GM18498 (cell line): ENCODE results near the gene SLC8A1.

Experiments
- ATAC-seq: cut with Tn5 transposase; IDR thresholded peaks from one replicate; pipeline ENCODE4 v1.9.1; 2021; ENCODE audit warnings: mild to moderate bottlenecking, moderate library complexity; ENCODE audit not compliant: unreplicated experiment

Gene SLC8A1

DNA sequence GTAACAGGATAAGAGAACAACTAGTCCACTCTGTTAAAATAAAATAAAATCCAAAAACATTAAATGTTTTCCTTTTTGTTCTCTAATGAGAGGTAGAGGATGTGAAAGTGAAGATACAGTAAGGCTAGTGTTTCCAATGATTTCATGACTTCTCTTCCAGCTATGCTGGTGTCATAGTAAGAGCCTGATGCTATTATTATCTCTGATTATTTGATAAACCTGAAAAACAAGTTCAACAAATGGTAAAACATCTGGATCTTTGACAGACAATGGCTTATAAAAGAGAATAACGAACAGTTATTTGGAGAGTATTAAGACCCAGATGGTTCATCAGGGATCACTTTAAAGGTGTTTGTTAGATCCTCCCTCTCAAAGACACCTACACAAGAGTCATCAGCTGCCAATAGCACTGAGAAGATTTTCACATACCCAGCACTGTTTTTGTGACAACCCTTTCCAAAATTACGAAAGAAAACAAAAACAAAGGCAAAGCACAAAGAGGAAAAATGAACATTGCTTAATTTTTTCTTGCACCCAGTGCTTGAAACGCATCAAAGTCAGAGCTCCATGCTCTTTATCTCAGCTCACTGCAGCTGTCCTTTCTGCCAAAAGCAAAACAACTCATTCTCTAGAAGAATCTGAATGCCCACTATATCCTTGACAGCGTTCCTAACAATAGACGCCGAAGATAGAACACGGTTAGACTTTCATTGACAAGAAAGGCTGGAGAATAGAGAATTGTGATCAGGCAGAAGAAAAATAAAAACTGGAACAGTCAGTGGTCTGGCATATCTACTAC lies 168.6 kb downstream of the SLC8A1 start:
- ATAC-seq, result no peak

DNA sequence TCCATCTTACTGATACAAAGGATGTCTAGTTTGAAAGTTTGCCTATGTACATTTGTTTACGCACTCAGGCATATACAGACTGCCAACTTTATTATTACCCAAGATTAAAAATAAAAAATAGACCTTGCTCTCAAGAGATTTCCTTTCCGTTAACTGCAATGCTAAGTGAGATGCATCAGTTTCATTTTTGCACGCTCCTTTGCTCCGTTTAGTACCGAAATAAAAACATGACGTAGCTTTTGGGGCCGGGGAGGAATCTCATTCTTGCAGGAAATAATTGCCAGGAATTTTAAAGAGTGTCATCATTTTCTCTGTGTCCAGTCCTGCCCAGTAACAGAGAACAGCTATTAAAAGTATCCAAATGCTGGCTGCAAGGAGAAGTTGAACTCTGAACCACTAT lies 169.5 kb downstream of the SLC8A1 start:
- no peak for ATAC-seq

DNA sequence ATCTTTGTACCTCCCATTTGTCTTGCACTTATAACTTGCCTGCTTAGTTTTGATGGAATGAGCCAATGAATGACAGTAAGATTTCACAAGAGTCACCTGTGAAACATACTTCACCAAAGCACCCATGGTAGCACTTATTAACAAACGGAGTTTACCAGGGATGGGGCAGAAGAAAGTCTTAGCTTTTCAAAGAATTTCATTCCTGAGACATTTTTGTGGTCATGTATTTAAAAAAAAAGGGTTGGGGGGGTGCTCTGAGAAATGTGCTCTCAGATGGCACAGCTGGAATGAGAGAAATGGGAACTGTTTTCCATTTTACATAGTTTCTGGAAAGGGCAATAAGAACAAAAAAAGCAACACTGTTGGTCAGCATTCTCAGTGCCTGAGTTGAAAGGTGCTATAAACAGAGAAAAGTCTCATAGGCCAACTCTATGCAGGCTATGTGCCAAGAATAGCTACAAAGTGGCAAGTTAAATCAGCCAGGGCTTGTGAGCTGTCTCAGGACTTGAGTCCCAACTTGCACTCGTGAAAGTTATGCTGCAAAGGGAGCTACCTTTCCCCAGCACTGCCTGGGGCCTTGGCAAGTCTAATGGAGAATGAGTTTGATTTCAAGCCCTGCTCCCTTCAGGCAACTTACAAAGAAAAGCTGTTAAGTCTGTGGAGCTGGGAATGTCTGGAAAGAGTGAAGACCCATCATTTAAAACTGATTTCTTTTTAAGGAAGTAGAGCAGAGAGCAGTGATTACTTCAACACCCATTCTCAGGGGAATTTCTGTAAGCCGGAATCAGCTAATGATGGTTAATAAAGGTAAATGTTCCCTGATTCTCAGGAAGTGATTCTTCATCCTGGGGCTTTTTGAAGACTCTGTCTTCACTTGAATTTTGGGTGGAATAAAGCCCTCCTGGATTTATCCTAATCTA lies 170.6 kb downstream of the SLC8A1 start:
- ATAC-seq, result peak; percentile 68

DNA sequence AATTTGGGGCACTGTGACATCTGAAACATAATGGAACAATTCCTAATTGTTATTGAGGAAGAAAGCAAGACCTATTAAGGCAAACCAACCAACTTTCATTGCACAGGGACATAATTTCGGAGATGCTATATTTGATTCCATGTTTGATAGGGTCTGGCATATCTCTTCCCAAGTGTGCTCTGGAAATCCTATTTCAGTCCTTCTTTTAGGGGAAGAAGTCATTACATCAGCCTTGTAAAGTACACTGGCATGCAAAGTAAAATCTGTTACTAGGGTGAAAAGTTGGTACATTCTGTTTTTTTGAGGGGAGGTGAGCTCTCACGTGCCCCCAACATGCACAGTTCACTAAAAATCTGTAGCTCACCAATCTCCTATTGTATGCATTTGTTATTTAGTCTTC lies 172.4 kb downstream of the SLC8A1 start:
- ATAC-seq, result no peak

DNA sequence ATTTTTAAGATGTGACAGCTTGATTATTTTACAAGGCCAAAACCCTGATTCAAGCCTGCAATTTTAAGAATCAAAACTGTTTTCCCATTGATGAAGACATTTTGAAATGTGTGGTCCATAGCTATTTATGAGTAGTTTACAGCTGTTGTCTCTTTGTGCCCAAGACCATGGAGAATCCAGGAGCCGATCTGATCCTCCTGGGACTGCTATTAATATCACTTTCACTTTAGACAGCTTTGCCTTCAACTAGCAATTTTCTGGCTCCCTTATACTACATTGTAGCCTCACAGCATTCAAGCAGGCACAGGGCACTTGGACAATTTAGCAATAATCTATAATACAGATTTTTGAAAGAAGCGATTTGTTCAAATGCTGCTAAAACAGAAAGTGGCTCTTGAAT lies 172.9 kb downstream of the SLC8A1 start:
- no peak for ATAC-seq

DNA sequence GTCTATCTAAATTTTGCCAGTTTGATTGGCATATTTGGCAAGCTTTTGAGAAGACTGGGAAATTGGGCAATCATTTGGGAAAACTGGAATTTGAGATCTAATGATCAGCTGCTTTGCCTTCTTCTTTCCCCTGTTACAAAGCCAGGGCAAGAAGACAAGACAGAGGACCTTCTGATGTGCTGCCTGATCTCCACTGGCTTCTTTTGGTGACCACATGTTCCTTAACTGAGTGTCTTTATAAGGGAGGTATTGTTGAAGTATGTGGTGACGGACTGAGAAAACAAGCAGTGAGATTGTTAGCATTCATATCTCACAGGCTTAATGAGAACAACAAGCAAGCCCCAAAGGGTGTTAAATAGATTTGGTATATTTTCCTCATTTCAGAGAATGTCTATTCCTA lies 175.8 kb downstream of the SLC8A1 start:
- no peak for ATAC-seq

DNA sequence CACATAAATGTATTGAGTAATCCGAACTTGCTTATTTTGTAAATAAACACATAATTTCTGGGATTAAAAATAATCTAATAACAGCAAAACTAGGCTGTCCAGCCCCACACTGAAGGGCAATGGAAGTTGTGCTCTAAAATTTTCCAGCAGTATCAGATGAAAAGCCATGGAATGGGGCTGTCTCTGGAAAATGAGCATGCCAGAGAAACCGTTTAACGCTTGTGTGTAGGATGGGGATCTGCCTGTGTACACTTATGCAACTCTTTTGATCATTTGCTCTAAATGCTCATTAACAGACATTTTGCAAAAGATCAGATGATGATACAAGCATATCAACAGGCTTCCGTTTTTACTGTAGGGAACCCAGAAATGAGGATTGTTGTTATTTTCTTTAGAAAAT lies 177.6 kb downstream of the SLC8A1 start:
- no peak for ATAC-seq

DNA sequence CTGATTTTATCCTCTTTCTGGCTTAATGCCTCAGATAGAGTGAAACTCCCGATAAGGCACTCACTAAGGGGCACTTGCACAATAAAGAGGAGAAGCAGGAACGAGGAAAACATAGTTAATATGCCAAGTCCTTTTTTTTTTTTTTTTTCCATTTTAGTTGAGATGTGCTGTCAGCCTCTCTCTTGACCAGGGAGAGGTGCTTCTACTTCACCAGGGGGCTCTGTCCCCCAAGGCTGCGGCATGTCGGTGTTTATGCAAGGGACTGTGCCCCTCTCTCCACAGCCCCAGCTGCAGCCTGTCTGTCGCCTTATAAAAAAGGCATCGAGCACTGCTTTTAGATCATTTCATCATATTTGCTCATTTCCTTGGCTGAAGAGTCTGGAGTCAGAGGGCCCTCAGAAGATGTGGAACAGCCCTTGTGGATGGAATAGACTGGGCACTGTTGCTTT lies 178.1 kb downstream of the SLC8A1 start:
- ATAC-seq, result no peak

DNA sequence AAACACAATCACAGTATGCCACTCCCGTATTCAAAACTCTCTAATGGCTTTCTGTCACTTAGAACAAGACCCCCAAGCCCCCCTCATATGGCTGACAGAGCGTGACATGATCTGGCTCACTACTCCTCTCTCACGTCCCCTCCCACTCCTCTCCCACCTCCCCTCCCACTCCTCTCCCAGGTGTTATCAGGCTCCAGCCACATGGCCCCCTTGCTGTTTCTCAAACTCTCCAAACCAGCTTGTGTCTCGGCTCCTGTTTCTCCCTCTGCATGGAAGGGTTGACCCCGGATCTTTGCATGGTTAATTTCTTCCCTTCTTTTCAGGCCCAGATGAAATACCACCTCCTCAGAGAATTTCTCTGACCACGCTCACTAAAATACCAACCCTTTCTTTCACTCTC lies 180.8 kb downstream of the SLC8A1 start:
- ATAC-seq, result no peak

DNA sequence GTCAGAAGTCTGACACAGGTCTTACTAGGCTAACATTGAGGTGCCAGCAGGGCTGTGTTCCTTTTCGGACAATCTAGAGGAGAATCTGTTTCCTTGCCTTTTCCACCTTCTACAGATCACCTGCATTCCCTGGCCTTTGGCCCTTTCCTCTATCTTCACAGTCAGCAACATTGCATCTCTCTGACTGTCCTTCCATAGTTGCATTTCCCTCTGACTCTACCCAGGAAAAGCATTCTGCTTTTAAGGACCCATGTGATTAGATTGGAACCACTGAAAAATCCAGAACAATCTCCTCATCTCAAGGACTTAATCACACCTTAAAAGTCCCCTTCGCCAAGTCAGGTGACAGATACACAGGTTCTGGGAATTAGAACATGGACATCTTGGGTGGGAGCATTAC lies 181.5 kb downstream of the SLC8A1 start:
- no peak for ATAC-seq

DNA sequence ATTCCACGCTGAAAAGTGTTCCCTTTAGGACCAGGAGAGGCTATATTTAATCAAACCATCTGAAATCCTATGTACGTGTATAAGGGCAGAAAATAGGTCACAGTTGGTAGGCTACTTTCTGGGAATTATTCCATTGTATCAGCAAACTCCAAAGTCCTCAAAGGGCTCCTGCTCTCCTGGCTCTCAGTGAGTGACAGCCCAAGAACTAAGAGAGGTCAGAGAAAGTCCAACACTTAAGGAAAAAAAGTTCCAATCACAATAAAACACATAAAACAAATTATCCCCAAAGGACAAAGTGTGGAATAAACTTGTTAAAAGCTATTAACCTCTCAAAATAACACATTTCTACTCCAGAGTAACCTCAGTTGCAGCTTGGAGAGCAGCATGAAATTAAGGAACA lies 183.3 kb downstream of the SLC8A1 start:
- ATAC-seq, result no peak

DNA sequence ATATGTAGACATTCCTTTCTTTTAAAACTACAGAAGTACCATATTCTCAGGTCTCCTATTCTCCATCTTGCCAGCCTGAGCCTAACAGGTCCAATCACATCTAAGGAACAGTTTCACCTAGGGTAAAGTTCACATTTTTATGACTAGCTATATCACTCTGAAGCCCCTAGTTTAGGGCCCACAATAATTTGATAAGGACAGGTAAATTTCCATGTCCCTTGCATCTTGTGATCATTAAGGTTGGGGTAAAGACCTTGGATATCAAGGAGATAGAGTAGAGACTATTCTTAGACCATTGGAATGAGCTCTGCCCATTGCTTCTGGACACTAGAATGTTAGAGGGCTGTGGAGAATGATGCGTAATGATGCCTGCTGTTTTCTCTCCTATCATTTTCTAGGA lies 185.7 kb downstream of the SLC8A1 start:
- ATAC-seq, result no peak

DNA sequence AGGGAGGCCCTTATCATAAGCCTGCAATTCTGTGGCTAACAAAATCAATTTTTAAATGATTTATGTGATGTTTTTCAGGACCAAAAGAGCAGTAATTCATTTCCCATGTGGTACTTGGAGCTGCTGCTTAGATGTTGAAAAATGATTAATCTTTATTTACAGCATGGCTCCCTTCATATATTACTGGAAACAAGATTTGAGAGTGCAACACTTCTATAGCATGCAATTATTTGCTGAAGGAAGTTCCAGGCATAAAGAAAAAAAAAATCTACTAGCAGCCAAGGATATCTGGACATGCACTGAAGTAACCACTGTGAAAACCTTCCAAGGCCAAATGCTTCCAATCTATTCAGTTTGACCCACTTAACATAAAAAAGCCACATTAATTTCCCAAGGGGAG lies 186.3 kb downstream of the SLC8A1 start:
- no peak for ATAC-seq

DNA sequence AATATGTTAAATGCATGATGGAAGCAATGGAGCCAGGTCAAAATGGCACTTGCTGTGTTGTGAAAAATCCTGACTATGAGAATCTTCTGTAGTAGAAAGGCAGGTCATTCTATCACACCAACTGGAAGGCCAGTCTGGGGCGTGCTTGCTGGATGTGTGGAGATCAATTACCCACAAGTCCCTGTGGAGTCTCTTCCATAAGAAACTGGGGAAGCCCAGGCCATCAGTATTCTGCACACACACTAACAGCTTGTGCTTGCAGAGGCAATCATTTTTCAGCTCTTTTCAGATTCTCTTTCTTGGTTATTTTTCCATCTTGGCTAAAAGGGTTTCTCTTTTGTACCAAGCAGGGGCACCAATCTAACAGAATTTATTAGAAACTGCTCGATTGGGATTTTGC lies 190.8 kb downstream of the SLC8A1 start:
- no peak for ATAC-seq

DNA sequence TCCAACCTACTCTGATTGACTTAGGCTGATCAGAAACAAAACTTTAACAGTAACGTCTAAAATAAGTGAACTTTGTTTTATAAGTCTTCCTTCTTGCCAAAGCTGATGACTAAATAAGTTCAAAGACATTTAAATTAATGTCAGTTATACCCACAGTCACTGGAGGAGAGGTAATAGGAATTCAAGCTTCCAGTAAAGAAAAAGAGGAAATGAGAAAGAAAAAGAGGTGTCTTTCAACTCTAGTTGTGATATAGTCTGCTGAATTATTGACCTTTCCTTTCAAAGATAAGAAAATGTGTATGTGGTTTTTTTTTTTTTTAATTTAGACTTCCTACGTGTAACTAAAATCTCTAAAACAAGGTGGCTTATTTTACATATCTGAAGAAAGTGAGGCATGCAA lies 191.5 kb downstream of the SLC8A1 start:
- no peak for ATAC-seq

DNA sequence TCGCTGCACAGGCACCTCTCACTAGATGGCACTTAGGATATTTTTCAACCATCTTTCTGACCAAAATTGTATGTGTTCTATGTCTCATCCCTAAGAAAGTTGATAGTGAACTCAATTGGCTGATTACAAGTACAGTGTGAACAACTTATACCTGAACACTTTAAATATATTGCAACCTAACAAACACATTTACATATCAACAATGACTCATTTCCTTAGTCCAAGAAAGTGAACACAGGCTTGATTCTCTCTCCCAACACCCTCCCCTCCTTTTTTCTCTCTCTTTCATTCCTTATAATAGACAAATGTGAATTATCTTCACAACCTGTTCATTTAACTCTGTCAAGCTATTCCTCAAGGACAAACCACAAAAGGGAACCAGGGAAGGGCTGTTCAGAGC lies 192.0 kb downstream of the SLC8A1 start:
- no peak for ATAC-seq

DNA sequence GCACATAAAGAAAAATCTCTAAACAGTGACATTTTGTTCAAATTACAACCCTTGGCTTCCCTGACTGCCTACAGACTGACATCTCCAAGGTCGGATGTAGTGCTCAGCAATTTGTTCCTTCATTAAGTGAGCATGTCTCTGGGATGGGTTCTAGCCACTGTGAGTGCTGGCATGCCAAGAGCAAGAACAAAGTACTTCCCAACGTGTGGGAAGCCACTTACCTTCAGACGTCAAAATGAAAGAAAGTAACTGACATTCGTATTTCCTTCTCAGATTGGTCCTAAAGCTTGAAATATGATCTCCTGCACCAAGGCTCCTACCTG lies 193.8 kb downstream of the SLC8A1 start:
- ATAC-seq, result no peak

DNA sequence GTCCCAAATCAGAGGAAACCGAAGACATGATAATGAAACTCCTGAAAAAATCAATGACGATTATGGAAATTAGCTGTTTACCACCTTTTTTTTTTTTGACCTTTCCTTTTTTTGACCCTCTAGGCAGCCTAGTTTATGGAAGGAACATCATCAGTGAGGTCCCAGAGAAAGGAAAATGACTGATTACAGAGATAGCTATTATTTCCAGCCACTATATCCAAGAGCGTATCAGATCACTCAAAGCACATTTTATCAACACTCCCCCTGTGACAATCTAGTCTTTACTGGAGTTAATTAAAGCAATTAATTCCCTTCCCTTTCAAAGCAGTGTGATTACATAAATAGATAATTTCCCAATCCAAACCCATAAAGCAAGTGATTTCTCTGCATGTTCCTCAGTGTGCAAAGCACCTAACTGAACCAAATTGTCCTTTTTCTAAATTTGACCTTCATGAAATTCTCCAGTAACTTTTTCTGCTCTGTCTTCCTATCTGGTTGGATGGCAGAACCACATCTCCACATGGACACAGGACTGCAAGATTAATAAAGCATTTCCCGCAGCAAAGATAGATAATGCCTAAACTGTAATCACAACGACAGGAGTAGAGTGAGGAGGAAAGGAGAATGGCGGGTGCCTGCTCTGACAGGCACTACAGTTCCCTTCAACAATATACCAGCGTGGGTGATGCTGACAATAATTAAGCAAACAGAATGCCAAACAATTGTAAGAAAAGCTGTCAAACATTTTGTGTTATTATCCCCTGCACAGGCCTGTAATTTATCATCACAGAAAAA lies 194.4 kb downstream of the SLC8A1 start:
- ATAC-seq, result no peak

DNA sequence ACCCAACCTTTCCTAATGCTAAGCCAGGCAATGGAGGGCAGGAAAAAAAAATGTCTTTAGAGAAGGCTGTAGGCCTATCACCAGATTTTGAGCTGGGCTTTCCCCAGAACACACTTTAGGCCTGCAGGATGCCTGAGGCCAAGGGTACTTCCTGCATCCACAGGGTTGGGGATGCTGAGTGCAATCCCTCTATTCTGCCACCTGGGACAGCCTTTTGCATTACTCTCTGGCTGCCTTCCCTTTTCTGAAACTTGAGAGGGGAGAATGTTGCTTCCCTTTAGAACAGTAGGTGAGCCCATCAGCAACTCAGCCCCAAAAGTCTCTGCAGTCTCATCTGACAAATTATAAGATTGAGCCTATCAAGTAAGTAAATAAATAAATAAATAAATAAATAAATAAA lies 195.2 kb downstream of the SLC8A1 start:
- no peak for ATAC-seq

DNA sequence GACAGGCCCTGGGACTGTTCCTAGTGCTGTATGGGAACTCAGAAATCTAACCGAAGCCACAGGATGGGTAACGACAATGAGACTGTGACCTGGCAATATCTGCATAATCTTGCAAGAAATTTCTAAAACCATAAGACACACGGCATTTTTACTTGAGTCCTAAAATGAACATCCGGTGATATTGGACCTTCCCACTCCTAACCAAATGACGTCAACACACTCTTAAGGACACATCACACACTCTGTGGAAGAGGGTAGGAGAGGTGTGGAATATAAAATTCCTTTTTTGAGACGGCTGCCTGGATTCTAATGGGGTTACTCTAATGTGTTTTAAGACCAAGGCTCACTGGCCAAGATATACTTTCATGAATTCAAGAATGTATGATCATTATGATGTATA lies 195.9 kb downstream of the SLC8A1 start:
- ATAC-seq, result no peak

DNA sequence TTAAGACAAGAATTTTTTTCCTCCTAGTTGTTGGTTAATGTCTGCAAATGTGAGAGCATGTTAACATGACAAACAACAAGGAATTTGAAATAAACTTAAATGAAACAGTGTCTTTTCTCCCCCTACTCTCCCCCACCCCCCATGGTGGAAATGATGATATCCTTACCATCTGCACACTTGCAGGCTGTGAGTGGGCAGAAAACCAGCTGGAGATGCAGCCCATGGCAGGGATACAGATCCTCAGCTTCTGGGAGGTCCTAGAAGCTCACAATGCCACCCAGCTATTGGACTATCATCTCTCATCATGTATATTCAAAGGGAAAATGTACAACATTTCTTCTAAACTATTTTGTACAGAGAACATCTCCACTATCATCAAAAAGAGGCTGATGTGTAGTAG lies 196.8 kb downstream of the SLC8A1 start:
- ATAC-seq, result no peak
